GM12801 (cell line): Measurements from ENCODE around the gene ATP6V0E2.

Experiments used
- CTCF ChIP-seq: IDR thresholded peaks from one replicate; pipeline ENCODE4 v1.5.1; 2011; ENCODE audit warnings: control low read depth; ENCODE audit not compliant: insufficient read length; ENCODE audit errors: extremely low read depth

Gene ATP6V0E2

GRCh38 chr7:149866139-149866778 is 7.5 kb upstream of the ATP6V0E2 start:
- no peak for TF ChIP-seq CTCF

GRCh38 chr7:149866779-149867447 is 6.9 kb upstream of the ATP6V0E2 start:
- TF ChIP-seq CTCF, result no peak

- TF ChIP-seq CTCF, result no peak
These were observed 5.8 kb upstream of the ATP6V0E2 start for GRCh38 chr7:149867762-149868622.

GRCh38 chr7:149868623-149869290 is 5.0 kb upstream of the ATP6V0E2 start:
- TF ChIP-seq CTCF, result no peak

- no peak for TF ChIP-seq CTCF
These were observed 4.5 kb upstream of the ATP6V0E2 start for GRCh38 chr7:149869291-149869650.

- TF ChIP-seq CTCF, result no peak
These were observed 3.9 kb upstream of the ATP6V0E2 start for GRCh38 chr7:149869867-149870266.

- TF ChIP-seq CTCF, result no peak
These were observed 3.5 kb upstream of the ATP6V0E2 start for GRCh38 chr7:149870274-149870673.
